ENCODE measurements around the gene MBOAT2. TPM values are rescaled to one million over a fixed set of nuclear protein-coding genes. Genes with fewer than 3 reads are reported as not detected.

The MBOAT2 gene
- total and polyA plus RNA-seq, 2 experiments from 2014 or later: 15.9 to 22.7 TPM

GRCh38 chr2:8870441-8870840, 133.0 kb downstream of the MBOAT2 start (continued):
- TF ChIP-seq ZNF462 (CRISPR knock-in tag; IDR thresholded peaks at IDR 0.05): no peak

DNA sequence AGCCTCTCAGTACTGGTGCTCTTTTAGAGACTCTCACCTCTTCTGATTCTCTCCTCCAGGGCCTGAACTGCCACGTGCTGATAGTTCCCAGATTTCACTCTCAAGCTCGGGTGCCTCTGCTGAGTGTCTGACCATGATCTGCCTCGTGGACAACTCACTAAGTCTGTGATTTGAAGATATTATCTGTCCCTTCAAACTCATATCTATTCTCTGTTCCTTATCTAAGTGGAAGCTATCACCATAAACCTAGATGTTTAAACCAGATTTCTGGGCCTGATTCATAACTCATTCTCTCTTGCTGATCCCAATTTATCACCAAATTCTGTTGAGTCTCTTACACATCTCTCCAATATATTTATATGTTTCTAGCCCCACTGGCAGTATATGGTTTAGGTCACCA, 136.1 kb downstream of the MBOAT2 start:
- H3K27me3 ChIP-seq (ENCODE audit: insufficient read depth): no peaks in the 10 kb centered on the region
- H3K27me3 Mint-ChIP-seq (ENCODE audit: insufficient read depth, low read depth, poor library complexity): no peaks in the 10 kb centered on the region
- no peaks in the 10 kb centered on the region for H3F3A ChIP-seq (replicated peaks; ENCODE audit: low read depth)
- H3K27ac Mint-ChIP-seq: 0 out of 2 replicates have a peak overlapping the region, but pooled peaks have one; percentile 25
- H3K27ac ChIP-seq (ENCODE audit: low read depth): no peak overlapping the region
- DNase-seq (ENCODE audit: low spot score) (no peak), ATAC-seq (no peak)
- no peak overlapping the region for H2AFZ ChIP-seq
- no peaks in the 10 kb centered on the region for H3K9me2 ChIP-seq (ENCODE audit: insufficient read depth)
- H3K4me3 Mint-ChIP-seq: no peak overlapping the region
- H3K4me1 Mint-ChIP-seq: no peaks in the 10 kb centered on the region
- no peaks in the 10 kb centered on the region for H3K36me3 Mint-ChIP-seq (ENCODE audit: low read depth)
- H3K4me3 ChIP-seq: no peak overlapping the region
- no peak overlapping the region for H3K4me2 ChIP-seq
- H3K4me1 ChIP-seq (ENCODE audit: insufficient read depth): no peaks in the 10 kb centered on the region
- no peaks in the 10 kb centered on the region for H3K9me3 Mint-ChIP-seq
- H4K20me1 ChIP-seq (replicated peaks; ENCODE audit: insufficient read depth): no peaks in the 10 kb centered on the region
- H3K79me2 ChIP-seq (replicated peaks; ENCODE audit: insufficient read depth): no peaks in the 10 kb centered on the region
- no peaks in the 10 kb centered on the region for H3K36me3 ChIP-seq (ENCODE audit: insufficient read depth)
- TF ChIP-seq, protein P1, sequence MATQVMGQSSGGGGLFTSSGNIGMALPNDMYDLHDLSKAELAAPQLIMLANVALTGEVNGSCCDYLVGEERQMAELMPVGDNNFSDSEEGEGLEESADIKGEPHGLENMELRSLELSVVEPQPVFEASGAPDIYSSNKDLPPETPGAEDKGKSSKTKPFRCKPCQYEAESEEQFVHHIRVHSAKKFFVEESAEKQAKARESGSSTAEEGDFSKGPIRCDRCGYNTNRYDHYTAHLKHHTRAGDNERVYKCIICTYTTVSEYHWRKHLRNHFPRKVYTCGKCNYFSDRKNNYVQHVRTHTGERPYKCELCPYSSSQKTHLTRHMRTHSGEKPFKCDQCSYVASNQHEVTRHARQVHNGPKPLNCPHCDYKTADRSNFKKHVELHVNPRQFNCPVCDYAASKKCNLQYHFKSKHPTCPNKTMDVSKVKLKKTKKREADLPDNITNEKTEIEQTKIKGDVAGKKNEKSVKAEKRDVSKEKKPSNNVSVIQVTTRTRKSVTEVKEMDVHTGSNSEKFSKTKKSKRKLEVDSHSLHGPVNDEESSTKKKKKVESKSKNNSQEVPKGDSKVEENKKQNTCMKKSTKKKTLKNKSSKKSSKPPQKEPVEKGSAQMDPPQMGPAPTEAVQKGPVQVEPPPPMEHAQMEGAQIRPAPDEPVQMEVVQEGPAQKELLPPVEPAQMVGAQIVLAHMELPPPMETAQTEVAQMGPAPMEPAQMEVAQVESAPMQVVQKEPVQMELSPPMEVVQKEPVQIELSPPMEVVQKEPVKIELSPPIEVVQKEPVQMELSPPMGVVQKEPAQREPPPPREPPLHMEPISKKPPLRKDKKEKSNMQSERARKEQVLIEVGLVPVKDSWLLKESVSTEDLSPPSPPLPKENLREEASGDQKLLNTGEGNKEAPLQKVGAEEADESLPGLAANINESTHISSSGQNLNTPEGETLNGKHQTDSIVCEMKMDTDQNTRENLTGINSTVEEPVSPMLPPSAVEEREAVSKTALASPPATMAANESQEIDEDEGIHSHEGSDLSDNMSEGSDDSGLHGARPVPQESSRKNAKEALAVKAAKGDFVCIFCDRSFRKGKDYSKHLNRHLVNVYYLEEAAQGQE (IDR thresholded peaks at IDR 0.05; ENCODE audit: unreplicated experiment): no peak
- TF ChIP-seq ZNF114 (CRISPR knock-in tag; IDR thresholded peaks at IDR 0.05): no peak
- no peak for TF ChIP-seq ZNF331 (CRISPR knock-in tag; IDR thresholded peaks at IDR 0.05; ENCODE audit: low read depth)
- TF ChIP-seq CREB1 (CRISPR knock-in tag; IDR thresholded peaks at IDR 0.05; ENCODE audit: low read depth): no peak
- TF ChIP-seq NANOG (IDR thresholded peaks at IDR 0.05; ENCODE audit: borderline replicate concordance): no peak
- TF ChIP-seq EZH2phosphoT487 (IDR thresholded peaks at IDR 0.05; ENCODE audit: unreplicated experiment): no peak
- TF ChIP-seq EZH2 (IDR thresholded peaks at IDR 0.05; ENCODE audit: low read depth, unreplicated experiment): no peak
- TF ChIP-seq STAT1 (IDR thresholded peaks at IDR 0.05; ENCODE audit: unreplicated experiment): no peak
- TF ChIP-seq CTCF (conservative IDR thresholded peaks at IDR 0.05; ENCODE audit: low read depth in 2 of 2): no peak
- no peak for TF ChIP-seq JUNB (IDR thresholded peaks at IDR 0.05; ENCODE audit: unreplicated experiment)
- TF ChIP-seq, protein P2, sequence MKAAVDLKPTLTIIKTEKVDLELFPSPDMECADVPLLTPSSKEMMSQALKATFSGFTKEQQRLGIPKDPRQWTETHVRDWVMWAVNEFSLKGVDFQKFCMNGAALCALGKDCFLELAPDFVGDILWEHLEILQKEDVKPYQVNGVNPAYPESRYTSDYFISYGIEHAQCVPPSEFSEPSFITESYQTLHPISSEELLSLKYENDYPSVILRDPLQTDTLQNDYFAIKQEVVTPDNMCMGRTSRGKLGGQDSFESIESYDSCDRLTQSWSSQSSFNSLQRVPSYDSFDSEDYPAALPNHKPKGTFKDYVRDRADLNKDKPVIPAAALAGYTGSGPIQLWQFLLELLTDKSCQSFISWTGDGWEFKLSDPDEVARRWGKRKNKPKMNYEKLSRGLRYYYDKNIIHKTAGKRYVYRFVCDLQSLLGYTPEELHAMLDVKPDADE (IDR thresholded peaks at IDR 0.05): no peak

Data from GM23338 (cell line).